Trophoblast cell (in vitro differentiated cells and primary cell): ENCODE data around the gene TMEM11.

Experiments used
- DNase-seq, 2 donors: peaks; one replicate each; pipeline ENCODE4 v3.0.0-alpha.2; 2016
- H2AFZ ChIP-seq: 2 replicates; pipeline ENCODE4 v1.6.1; 2013; ENCODE audit warnings: low read length, moderate library complexity, mild to moderate bottlenecking; ENCODE audit not compliant: insufficient read depth, poor library complexity
- H2AK5ac ChIP-seq: 2 replicates; pipeline ENCODE4 v1.6.1; 2013; ENCODE audit warnings: mild to moderate bottlenecking, low read length
- H2BK120ac ChIP-seq: 2 replicates; pipeline ENCODE4 v1.6.1; 2013; ENCODE audit warnings: low read length, mild to moderate bottlenecking, moderate library complexity; ENCODE audit not compliant: insufficient read depth, poor library complexity
- H2BK12ac ChIP-seq: 2 replicates; pipeline ENCODE4 v1.6.1; 2013; ENCODE audit warnings: mild to moderate bottlenecking, low read length, moderate library complexity
- H2BK5ac ChIP-seq: 2 replicates; pipeline ENCODE4 v1.6.1; 2013; ENCODE audit warnings: low read length, low read depth, moderate library complexity, mild to moderate bottlenecking; ENCODE audit not compliant: poor library complexity
- H3K14ac ChIP-seq: 2 replicates; pipeline ENCODE4 v1.6.1; 2013; ENCODE audit warnings: mild to moderate bottlenecking, low read length
- H3K18ac ChIP-seq: 2 replicates; pipeline ENCODE4 v1.6.1; 2013; ENCODE audit warnings: mild to moderate bottlenecking, low read length
- H3K23ac ChIP-seq: 2 replicates; pipeline ENCODE4 v1.6.1; 2013; ENCODE audit warnings: low read length
- H3K27ac ChIP-seq: 2 replicates; pipeline ENCODE4 v1.5.1; 2013; ENCODE audit warnings: low read depth, mild to moderate bottlenecking, inconsistent platforms, low read length, moderate library complexity
- H3K27me3 ChIP-seq: 2 replicates; pipeline ENCODE4 v1.6.1; 2013; ENCODE audit warnings: inconsistent platforms, mild to moderate bottlenecking, low read length, moderate library complexity; ENCODE audit not compliant: insufficient read depth
- H3K36me3 ChIP-seq, 2 experiments: 1 replicate in 1 of 2; 2 replicates in 1 of 2; pipeline ENCODE4 v1.6.1; 2013; ENCODE audit warnings: low read length in 2 of 2, mild to moderate bottlenecking in 2 of 2, moderate library complexity in 1 of 2; ENCODE audit not compliant: insufficient read depth in 2 of 2, control insufficient read depth in 1 of 2
- H3K4ac ChIP-seq: 2 replicates; pipeline ENCODE4 v1.6.1; 2013; ENCODE audit warnings: low read depth, mild to moderate bottlenecking, low read length, moderate library complexity
- H3K4me1 ChIP-seq, 2 experiments: 1 replicate in 1 of 2; 2 replicates in 1 of 2; pipeline ENCODE4 v1.6.1; 2013; ENCODE audit warnings: low read length in 2 of 2, mild to moderate bottlenecking in 2 of 2, moderate library complexity in 1 of 2; ENCODE audit not compliant: insufficient read depth in 2 of 2, control insufficient read depth in 1 of 2
- H3K4me2 ChIP-seq: 2 replicates; pipeline ENCODE4 v1.6.1; 2013; ENCODE audit warnings: inconsistent platforms, mild to moderate bottlenecking, low read length, moderate library complexity
- H3K4me3 ChIP-seq: 2 replicates; pipeline ENCODE4 v1.5.1; 2013; ENCODE audit warnings: mild to moderate bottlenecking, low read depth, low read length, inconsistent platforms
- H3K79me1 ChIP-seq: one replicate; pipeline ENCODE4 v1.6.1; 2013; ENCODE audit warnings: low read length
- H3K79me2 ChIP-seq: 2 replicates; pipeline ENCODE4 v1.6.1; 2013; ENCODE audit warnings: low read length, mild to moderate bottlenecking; ENCODE audit not compliant: control insufficient read depth, insufficient read depth, poor library complexity
- H3K9ac ChIP-seq: 2 replicates; pipeline ENCODE4 v1.6.1; 2013; ENCODE audit warnings: mild to moderate bottlenecking, low read length
- H3K9me3 ChIP-seq: 2 replicates; pipeline ENCODE4 v1.6.1; 2013; ENCODE audit warnings: low read depth, mild to moderate bottlenecking, control low read depth, inconsistent platforms, low read length; ENCODE audit not compliant: insufficient read depth
- H4K12ac ChIP-seq: 2 replicates; pipeline ENCODE4 v1.6.1; 2013; ENCODE audit warnings: low read depth, mild to moderate bottlenecking, low read length, moderate library complexity
- H4K8ac ChIP-seq: 2 replicates; pipeline ENCODE4 v1.6.1; 2013; ENCODE audit warnings: low read depth, mild to moderate bottlenecking, low read length, moderate library complexity
- H4K91ac ChIP-seq: one replicate; pipeline ENCODE4 v1.6.1; 2013; ENCODE audit warnings: low read depth, mild to moderate bottlenecking, low read length, moderate library complexity
- WGBS: extraction: QIAGEN DNeasy Blood & Tissue Kit; methylation state at CpG from one replicate; pipeline ENCODE4 v1.1.7; 2013; ENCODE audit warnings: missing lambda C conversion rate; ENCODE audit not compliant: insufficient read length, insufficient coverage; ENCODE audit errors: extremely low coverage; 5-methylcytosine and 5-hydroxymethylcytosine counted together

Gene TMEM11

DNA sequence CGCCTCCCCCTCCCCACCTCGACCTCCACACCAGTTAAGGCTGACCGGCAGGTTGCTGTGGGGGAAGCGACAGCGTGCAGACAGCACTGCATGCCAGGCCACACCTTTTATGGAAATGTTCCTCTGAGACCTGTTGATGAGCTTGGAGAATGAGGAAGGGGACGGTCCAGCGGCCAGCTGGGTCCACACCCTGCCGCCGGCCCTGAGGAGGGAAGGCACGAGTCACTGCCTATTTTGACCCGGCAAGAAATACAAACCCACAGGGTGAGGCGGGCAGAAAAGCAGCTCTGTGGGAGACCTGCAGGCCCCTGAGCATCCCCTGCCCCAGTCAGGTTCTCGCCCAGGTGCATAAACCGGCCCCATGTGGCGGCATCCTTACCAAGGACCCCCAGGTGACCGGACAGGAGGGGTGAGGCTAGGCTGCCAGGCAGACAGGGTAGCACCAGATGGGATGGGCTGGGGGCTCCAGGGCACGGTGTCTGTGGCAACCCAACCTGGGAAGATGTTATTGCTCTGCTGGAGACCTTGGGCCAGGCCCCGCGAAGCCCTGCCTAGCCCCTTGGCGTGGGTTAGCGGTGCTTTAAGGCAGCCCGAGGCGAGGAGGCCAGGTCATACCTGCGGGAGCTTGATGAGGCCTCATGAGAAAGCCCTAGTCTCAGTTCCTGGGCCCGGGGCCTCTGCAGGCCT lies 26.6 kb upstream of the TMEM11 start:
- Histone ChIP-seq H3K23ac (no peak overlapping the region), H3K27me3 (no peaks in the 10 kb centered on the region), H3K4me1 (peaks cover 43 to 44% of the 10 kb centered on the region in 2 experiments), H4K12ac (no peak overlapping the region), H3K18ac (peak overlapping the region; percentile 43), H3K4me3 (no peak overlapping the region), H2BK12ac (no peak overlapping the region), H2AFZ (no peak overlapping the region), H3K79me2 (peaks cover 2% of the 10 kb centered on the region), H4K91ac (peak overlapping the region; percentile 60), H4K8ac (peak overlapping the region; percentile 0), H3K14ac (peak overlapping the region; percentile 26), H2BK5ac (peak overlapping the region; percentile 18), H2AK5ac (peak overlapping the region; percentile 44), H3K9ac (no peak overlapping the region), H2BK120ac (peak overlapping the region; percentile 27), H3K4ac (no peak overlapping the region), H3K9me3 (no peaks in the 10 kb centered on the region), H3K27ac (peak overlapping the region; percentile 36), H3K79me1 (peaks cover 14% of the 10 kb centered on the region), H3K4me2 (peak overlapping the region; percentile 10), H3K36me3 (peaks cover 3 to 6% of the 10 kb centered on the region in 2 experiments)
- WGBS: no CpG with 5 or more reads among the region's 25 CpGs
- DNase-seq: peak in 1 of 2 donors; percentile 13

- Histone ChIP-seq H4K8ac (peak overlapping the region; percentile 0), H2BK5ac (no peak overlapping the region), H4K12ac (no peak overlapping the region), H3K36me3 (peaks cover 3 to 6% of the 10 kb centered on the region in 2 experiments), H3K23ac (no peak overlapping the region), H3K9ac (no peak overlapping the region), H3K79me2 (peaks cover 2% of the 10 kb centered on the region), H3K27me3 (no peaks in the 10 kb centered on the region), H3K14ac (peak overlapping the region; percentile 1), H3K79me1 (peaks cover 14% of the 10 kb centered on the region), H3K4me2 (peak overlapping the region; percentile 23), H3K4me3 (no peak overlapping the region), H3K4me1 (peaks cover 43 to 44% of the 10 kb centered on the region in 2 experiments), H2AFZ (no peak overlapping the region), H3K4ac (no peak overlapping the region), H4K91ac (peak overlapping the region; percentile 4), H3K27ac (peak overlapping the region; percentile 4), H3K9me3 (no peaks in the 10 kb centered on the region), H2AK5ac (no peak overlapping the region), H2BK12ac (no peak overlapping the region), H2BK120ac (peak overlapping the region; percentile 11), H3K18ac (no peak overlapping the region)
- peak; percentile 13 to 54 for DNase-seq
- no CpG with 5 or more reads among the region's 12 CpGs for WGBS
Observed at GRCh38 chr17:21239680-21240368, 25.9 kb upstream of the TMEM11 start.

GRCh38 chr17:21235921-21236320 lies 22.0 kb upstream of the TMEM11 start:
- Histone ChIP-seq H2BK12ac (no peak overlapping the region), H4K91ac (no peak overlapping the region), H3K79me1 (peaks cover 2% of the 10 kb centered on the region), H3K4me2 (no peak overlapping the region), H2BK120ac (no peak overlapping the region), H3K4me1 (peaks cover 12% of the 10 kb centered on the region in 2 experiments), H3K9ac (no peak overlapping the region), H3K9me3 (peaks cover 3% of the 10 kb centered on the region), H3K4ac (no peak overlapping the region), H3K23ac (no peak overlapping the region), H2AFZ (no peak overlapping the region), H3K18ac (no peak overlapping the region), H2AK5ac (no peak overlapping the region), H3K4me3 (peak overlapping the region; percentile 11), H3K36me3 (no peaks in the 10 kb centered on the region), H3K27me3 (no peaks in the 10 kb centered on the region), H3K14ac (no peak overlapping the region), H4K12ac (no peak overlapping the region), H3K79me2 (no peaks in the 10 kb centered on the region), H4K8ac (no peak overlapping the region), H3K27ac (no peak overlapping the region), H2BK5ac (no peak overlapping the region)
- WGBS: no CpG with 5 or more reads among the region's 1 CpG
- DNase-seq: no peak

- H3K27ac ChIP-seq: no peak overlapping the region
- H3K9me3 ChIP-seq: peaks cover 3% of the 10 kb centered on the region
- H3K4me1 ChIP-seq: peaks cover 0 to 2% of the 10 kb centered on the region in 2 experiments
- no peak overlapping the region for H3K18ac ChIP-seq
- no peak overlapping the region for H2BK12ac ChIP-seq
- no peak overlapping the region for H4K91ac ChIP-seq
- no peak overlapping the region for H2BK5ac ChIP-seq
- H3K4me3 ChIP-seq: no peak overlapping the region
- no peak overlapping the region for H2AK5ac ChIP-seq
- no peaks in the 10 kb centered on the region for H3K27me3 ChIP-seq
- DNase-seq: no peak
- no peak overlapping the region for H2AFZ ChIP-seq
- H3K36me3 ChIP-seq: no peaks in the 10 kb centered on the region
- H3K79me1 ChIP-seq: no peaks in the 10 kb centered on the region
- H3K9ac ChIP-seq: no peak overlapping the region
- H2BK120ac ChIP-seq: no peak overlapping the region
- H3K4ac ChIP-seq: no peak overlapping the region
- H3K14ac ChIP-seq: no peak overlapping the region
- H3K23ac ChIP-seq: no peak overlapping the region
- WGBS: no CpG with 5 or more reads among the region's 7 CpGs
- no peak overlapping the region for H4K12ac ChIP-seq
- no peak overlapping the region for H3K4me2 ChIP-seq
- H3K79me2 ChIP-seq: no peaks in the 10 kb centered on the region
- no peak overlapping the region for H4K8ac ChIP-seq
Observed at GRCh38 chr17:21233581-21234347, 19.8 kb upstream of the TMEM11 start.
